NCI-H2196 treated with DMSO at 0.1 percent for 48 hours (cell line): ENCODE data around the gene ST6GALNAC2.

ENCODE experiments used
- DNase-seq: peaks from one replicate; lab custom pipeline; 2025; ENCODE audit not compliant: unreplicated experiment; lab: John Stamatoyannopoulos, UW

ST6GALNAC2 gene

DNA sequence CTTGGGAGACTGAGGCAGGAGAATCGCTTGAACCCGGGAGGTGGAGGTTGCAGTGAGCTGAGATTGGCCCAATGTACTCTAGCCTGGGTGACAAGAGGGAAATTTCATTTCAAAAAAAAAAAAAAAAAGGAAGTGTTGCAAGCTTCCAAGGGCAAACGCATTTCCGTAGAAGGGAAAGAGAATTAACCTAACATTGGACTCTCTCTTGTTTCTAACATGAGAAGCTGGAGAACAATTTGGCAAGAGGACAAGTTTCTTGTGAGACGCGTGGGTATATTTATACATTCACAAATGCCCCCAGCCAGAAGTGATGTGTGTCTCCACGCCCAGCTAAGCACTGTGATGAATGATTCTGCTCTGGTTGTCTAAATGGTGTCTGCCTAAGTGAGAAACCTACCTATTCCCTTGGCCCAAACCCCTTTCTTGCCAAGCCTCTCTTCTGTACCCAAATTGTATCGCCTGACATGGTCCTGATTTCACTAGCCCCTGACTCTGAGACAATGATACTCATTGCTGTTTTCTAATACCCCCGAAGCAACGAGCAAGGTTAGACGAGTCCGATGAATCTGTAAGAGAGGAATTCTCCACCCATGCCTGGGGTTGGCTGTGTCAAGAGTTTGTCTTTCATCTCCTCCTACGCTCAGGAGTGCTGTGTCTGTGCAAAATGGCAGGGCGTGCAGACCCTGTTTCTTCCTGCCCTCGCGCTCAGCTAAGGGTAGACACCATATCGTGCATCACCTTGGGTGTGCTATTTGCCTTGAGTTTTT, 14.2 kb upstream of the ST6GALNAC2 start:
- DNase-seq, result no peak

DNA sequence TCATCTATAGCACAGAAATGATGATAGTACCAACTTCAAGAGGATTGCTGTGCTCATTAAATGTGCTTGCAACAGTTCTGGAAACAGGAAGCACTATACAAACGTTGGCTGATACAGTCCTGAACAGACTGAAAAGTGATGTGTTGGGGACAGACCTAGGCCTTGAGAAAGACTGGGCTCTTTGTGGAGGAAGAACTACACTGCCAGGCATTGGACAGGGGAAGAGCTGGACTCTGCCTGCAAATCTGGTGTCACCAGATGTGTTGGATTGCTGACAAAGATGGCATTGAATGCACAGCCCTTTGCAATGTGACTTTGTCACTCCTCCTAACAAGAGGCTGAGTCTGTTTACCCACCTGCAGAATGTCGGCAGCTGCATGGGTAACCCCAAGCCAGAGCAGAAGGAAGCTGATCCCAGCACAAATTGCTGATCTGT, 12.4 kb upstream of the ST6GALNAC2 start:
- DNase-seq, result peak; percentile 54

DNA sequence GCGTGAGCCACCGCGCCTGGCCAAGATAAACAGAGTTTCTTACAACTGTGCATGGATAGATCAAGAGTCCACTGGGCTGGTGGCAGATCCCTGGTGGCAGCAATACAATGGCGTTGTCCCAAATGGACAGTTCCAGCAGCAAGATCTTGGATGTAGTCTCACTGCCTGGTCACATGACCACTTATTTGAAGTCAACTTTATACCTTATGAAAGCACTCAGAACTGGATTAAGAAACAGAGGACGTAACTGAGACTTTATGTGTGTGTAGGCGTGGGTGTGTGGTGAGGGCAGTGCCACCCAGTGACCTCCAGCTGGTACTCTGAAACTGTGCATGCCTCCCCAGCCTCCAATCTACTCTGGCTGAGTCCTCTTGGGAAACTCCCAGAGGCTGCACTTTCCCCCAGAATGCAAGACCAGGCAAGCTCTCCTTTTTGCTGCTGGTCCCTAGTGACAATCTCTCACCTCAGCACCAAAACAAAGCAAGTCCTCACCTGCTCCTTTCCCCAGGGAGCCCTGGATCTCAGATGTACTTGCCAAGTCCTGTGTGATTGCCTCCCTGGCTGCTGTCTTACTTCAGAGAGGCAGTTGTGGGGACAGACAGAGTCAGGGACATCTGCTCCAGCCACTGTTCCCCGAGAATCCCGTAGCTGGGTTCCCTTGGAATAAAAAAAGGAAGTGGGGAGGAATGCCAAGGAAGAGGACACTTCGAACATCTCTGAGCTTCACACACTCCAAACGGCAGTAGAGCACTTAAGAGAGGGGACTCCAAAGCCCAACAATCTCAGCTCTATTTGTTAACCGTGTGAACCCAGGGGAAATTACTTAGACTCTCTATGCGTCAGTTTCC, 11.7 kb upstream of the ST6GALNAC2 start:
- DNase-seq, result peak; percentile 78

DNA sequence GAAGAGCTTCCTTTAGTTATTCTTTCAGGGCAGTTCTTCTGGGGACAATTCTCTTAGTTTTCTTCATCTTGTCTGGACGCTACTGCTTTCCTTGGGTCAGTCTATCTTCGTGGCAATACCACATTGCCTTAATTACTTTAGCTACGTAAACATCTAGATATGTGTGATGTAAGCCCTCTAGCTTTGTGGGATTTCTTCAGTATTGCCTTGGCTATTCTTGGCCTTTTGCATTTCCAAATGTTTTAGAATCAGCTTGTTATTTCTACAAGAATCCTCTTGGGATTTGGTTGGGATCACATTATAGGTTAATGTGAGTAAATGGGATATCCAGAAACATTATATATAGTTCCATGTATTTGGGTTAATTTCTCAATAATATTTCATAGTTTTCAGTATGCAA, 9.0 kb upstream of the ST6GALNAC2 start:
- DNase-seq, result no peak

DNA sequence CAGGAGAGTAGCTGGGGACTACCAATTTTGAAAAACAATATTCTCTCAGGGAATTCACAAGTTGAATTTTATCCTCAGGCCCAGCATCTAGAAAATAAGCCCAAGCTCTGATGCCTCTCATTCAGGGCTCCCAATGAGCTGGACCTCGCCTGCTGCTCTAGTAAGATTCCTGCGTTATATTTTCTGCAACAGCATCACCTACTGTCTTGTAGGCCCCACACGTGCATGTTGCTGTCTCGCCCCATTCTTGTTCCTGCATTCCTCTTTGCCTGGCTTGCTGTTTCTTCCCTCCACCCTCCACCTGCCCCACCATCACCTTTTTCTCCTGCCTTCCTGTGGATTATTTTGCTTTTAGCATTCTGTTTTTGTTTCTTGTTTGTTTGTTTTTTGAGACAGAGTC, 8.3 kb upstream of the ST6GALNAC2 start:
- no peak for DNase-seq

DNA sequence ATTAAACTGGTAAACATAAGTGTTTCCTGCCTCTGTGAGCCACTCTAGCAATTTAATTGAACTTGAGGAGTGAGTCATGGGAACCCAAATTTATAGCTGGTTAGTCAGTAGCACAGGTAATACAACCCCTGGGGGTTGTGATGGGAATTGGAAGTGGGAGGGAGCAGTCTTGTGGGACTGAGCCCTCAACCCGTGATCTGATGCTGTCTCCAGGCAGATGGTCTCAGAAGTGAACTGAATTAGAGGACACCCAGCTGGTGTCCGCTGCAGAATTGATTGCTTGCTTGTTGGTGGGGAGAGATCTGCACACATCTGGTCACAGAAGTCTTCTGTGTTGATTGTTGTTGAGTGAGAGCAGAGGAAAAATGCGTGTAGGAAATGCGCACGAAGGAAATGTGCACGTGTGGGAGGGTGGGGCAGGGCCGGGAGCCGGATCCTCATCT, 7.7 kb upstream of the ST6GALNAC2 start:
- no peak for DNase-seq

DNA sequence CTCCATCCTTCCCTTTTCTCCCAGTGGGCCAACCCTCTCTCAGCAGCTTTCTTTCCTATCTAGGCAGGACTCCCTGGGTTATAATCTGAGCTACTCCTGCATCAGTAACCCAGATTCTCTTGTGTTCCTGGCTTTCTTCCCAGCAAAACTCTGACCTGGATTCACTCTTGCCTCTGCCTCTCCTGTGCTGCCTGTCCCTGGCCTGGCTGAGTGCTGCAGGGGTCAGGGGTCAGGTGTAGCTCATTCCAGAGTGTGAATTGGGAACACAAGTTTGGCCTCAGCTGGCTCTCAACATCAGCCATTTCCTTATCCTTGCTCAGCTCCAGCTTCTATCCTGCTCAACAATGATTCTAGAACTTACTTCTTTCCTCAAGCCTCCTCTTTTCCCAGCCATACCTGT, 2.5 kb upstream of the ST6GALNAC2 start:
- DNase-seq, result no peak

DNA sequence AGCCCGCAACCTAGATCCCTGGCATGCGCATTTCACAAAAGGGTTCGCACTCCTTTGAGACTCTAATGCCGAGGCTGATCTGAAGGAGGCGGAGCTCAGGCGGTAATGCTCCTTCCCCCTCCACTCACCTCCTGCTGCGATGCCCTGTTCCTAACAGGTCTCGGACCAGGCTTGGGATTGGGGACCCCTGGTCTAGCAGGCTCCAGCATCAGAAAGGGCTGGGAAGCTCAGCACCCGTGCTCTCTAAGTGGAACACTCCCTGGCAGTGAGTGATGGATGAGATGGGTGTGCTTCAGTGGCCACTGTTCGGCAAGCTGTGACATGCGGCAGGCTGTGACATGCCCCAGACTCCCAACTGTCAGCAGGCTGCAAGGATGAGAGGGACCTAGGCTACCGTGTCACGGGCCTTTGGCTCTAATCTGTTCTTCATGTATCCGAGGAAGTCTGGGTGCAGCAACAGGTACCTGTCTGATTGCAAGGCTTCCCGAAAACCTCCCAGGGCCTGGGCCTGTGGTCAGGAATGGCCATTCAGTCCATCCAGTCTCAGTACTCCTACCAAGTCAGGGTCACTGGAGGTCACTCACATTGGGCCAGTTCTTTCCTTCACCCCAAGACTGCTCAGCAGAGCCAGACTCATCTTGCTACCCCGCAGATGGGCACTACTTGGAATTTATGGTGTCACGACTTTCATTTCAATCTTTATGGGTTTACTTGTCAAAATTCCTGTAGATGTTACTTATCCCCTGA, 1.3 kb upstream of the ST6GALNAC2 start:
- DNase-seq, result no peak

DNA sequence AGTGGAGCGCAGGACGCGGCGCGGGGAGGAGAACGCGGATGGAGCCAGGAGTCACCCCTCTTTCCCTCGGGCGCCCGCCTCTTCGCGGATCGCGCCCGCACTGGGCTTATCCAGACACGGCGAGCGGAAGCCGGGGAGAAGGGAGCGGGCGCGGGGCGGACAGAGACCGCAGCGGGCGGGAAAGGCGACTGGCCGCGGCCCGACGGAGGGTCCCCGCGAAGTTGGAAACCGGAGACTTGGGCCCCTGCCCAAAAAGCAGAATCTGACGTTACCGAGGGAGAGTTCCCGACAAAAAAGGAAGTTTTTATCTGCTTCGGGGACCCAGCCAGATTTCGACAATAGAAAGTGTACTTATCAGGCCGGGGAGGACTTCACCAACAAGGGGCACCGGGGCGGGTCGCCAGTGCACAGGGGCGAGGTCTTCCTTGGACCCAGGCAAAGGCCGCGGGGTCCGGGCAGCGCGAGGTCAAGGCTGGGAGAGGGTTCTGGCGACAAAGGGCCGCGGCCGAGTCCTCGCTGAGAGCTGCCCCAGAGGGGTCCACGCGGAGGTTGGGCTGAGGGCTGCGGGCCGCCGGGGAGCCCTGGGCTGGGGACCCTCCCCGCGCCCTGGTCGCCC, 519 bp downstream of the ST6GALNAC2 start:
- DNase-seq, result no peak

DNA sequence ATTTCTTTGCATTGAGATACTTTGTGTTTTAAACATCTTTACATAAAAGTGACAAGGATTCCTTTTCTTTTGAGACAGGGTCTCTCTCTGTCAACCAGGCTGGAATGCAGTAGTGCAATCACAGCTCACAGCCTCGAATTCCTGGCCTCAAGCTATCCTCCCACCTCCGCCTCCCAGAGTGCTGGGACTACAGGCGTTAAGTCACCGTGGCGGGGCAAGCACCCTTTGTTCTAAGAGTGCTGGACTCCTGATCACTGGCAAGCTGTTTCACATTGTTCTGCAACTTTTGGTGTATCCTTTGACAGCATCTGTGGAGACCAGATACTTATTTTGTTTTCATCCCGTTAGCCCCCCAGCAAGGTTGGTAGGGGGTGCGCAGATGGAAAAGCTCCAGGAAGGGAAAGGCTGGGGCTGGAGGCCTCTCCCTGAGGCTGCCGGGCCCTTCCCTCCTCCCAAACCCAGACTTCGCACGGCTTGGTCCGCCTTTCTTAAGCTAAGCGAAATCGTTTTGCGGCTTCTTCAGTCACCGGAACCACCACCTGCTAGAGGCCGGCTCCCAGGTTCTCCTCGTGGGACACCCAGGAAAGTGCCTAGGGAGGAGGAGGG, 1.1 kb downstream of the ST6GALNAC2 start:
- DNase-seq, result no peak

DNA sequence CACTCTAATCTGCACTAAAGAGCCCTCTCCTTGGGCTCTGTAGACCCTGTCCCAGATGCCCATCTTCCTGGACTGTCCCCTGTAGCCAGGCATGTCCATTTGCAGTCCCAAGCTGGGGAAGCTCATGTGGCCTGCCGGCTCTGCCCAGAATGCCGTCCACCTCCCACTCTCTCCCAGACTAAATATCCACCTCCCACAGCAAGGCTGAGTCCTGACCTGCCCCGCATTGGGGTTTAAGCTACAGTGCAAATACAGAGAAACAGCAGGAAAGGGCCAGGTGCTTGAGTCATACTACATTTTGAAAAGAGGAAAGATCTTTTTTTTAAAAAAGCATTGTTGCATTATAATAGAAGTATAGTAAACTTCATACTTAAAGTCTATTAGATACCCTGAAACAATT, 3.0 kb downstream of the ST6GALNAC2 start:
- DNase-seq, result no peak

DNA sequence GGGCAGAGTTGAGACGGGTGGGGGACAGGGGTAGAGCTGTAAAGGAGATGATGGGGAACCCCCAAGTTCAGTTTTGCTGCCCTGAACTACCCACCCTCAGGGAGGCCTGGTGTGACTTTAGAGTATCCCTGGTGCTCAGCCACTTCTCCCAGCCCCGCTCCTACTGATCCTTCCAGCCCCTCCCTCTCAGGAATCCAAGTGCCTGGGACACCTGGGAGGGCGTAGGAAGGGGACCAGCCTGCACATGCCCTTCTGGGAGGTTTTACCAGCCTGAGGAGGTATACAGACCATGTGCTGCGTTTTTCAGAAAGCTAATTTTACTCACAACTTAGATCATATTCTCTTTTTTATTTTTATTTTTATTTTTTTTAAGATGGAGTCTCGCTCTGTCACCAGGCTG, 4.1 kb downstream of the ST6GALNAC2 start:
- DNase-seq, result no peak

DNA sequence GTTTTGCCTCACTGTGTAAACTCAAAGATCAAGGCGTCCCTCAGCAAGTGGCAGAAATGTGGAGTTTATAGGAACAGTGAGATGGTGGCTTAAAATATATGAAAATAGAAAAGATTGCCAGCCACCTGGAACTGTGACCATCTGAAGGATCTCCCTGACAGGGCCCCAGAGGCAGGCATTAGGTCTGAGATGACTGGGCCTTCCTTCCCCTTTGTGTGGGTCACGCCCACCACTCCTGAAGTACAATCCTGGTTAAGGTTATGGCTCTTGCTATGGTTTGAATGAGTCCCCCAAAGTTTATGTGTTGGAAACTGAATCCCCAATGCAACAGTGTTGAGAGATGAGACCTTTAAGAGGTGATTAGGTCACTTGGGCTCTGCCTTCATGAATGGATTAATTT, 6.4 kb downstream of the ST6GALNAC2 start:
- DNase-seq, result no peak

DNA sequence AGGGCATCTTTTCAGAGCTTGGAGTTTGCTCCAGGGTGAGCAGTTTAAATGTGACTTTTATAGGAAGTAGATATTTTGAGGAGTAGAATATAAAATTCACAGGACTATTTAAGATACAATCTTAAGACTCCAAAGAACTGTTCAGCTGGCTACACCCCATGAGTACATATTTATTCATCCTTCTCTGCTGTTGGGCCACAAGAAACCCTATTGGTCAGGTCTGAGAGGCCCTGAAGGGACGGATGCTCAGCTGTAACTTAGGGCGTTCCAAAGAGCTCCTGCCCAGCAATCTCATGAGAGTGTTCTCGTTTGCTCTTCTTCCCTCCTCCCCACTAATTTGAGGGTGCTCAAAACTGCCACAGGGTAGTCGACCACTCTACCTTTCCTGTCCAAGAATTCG, 7.3 kb downstream of the ST6GALNAC2 start:
- no peak for DNase-seq

DNA sequence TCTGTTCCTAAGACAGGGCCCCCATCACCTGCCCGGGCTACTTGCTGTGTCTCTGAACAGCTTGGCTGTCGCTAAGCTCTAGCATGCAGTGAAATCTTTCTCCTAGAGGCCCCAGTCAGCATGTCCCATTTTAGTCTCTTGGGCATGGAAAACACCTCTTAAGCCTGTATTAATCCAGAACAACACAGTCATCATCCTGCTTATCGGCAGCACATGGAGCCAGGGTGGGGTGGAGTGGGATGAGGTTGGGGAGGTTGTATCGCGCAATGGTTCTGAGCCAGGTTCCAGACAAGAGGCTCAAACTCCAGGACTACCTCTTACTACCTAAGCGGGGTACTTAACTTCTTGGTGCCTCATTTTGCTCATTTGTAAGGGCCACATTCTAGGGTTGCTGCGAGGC, 7.8 kb downstream of the ST6GALNAC2 start:
- no peak for DNase-seq

DNA sequence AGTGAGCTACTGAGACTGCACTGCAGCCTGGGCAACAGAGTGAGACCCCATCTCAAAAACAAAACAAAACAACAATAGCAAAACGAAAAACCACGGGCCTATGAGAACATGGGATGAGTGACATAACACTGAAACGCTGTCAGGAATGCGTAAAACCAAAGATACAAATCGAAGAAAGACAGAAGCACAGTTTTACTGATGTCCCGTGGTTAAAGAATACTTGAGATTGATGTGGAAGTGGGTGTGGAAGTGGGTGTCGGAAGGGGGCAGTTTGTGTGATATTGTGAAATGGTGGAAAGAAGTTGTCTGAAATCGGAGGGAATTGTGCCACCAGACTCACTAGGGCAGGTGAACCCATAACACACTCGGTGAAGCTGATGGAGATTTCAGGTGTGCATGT, 9.5 kb downstream of the ST6GALNAC2 start:
- DNase-seq, result no peak

DNA sequence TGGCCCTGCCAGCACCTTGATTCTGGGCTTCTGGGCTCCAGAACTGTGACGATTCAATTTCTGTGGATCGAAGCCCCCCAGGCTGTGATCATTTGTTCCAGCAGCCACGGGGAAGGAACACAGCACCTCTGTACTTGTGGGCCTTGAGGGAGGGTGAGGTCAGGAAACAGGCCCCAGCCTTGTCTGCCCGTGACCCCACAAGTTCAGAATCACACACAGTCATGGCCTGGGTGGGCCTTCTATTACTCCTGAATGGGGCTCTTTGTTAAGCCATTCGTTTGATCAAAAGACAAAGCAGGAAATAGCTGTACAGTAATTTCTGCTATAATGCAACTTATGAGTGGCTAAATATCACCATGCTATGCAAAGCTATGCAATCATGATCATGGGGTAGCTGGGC, 10.1 kb downstream of the ST6GALNAC2 start:
- DNase-seq, result no peak

DNA sequence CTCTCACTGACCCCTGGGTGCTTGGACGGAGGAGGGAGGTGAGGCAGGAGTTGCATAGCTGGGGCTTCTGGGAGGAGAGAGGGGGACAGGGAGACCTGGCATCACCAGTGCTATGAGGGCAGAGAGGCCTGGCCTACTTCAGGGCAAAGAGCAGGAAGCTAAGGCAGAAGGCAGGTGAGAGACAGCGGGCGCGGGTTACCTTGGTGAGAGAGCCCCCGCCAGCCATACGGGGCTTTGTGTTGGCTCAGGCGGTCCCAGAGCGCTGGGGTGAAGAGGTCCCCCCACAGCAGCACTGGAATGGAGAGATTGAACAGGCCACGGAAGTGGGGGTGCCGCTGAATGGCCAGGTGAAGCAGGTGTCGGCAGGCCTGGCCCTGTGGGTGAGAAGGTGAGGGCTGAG, 11.5 kb downstream of the ST6GALNAC2 start:
- DNase-seq, result no peak

DNA sequence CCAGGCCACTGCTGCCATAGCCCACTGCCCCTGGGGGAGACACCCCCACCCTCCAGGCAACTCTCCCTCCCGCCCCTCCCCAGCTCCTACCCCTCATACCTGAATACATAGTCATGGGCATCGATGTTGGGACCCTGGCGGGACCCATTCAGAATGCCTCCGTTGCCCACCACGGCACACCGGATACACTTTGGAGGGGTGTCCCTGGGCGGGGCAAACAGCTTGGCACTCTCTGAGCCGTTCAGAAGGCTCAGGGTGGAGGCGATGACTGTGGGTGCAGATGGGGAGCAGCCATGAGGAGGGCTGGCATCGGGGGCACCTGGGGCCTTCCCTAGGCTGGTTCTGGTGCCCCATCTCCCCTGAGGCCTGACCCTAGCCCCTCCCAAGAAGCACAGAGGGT, 12.6 kb downstream of the ST6GALNAC2 start:
- no peak for DNase-seq

DNA sequence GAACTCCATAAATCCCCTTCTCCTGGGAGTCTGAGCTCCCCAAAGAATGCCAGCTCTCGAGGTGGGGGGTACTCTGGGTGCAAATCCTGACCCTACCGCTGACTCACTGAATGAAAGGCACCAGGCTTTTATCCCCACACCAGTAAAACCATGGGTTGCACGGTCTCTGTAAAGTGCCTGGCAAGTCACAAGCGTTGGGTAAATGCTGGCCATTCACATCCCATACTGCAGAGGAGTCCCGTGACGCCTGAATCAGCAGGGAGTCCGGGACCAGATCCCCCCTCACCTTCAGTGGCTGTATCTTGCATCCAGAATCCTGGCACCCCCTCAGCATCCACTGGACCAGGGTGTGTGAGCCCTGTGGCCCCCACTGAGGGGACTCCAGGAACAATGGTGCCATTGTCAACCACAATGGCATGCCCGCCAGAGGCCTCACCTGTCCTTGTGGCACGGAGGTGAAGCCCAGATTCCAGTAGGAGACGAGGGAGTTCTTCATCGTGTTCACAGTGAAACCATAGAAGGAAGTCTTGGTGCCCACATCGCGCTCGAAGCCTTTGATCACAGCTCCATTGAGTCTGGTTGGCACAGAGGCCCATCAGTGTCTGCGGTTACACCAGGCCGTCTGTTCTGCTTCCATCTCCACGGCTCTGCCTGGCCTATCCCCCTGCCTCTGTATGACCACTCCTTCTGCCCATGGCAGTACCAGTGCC, 13.3 kb downstream of the ST6GALNAC2 start:
- DNase-seq, result no peak
